Activated CD8-positive, alpha-beta memory T cell treated with anti-CD3 and anti-CD28 coated beads, Interleukin-2, amount 50 U/mL, for 4 hours (primary cell): Measurements from ENCODE around the gene THBS2.
"Not testable (repeated sequence)": the region's sequence is repeated elsewhere in the genome, so short reads cannot be mapped to it uniquely, and the experiment has no call there.

Experiments
- DNase-seq: peaks from one replicate; pipeline ENCODE4 v3.0.0-alpha.2; 2020

Gene THBS2

DNA sequence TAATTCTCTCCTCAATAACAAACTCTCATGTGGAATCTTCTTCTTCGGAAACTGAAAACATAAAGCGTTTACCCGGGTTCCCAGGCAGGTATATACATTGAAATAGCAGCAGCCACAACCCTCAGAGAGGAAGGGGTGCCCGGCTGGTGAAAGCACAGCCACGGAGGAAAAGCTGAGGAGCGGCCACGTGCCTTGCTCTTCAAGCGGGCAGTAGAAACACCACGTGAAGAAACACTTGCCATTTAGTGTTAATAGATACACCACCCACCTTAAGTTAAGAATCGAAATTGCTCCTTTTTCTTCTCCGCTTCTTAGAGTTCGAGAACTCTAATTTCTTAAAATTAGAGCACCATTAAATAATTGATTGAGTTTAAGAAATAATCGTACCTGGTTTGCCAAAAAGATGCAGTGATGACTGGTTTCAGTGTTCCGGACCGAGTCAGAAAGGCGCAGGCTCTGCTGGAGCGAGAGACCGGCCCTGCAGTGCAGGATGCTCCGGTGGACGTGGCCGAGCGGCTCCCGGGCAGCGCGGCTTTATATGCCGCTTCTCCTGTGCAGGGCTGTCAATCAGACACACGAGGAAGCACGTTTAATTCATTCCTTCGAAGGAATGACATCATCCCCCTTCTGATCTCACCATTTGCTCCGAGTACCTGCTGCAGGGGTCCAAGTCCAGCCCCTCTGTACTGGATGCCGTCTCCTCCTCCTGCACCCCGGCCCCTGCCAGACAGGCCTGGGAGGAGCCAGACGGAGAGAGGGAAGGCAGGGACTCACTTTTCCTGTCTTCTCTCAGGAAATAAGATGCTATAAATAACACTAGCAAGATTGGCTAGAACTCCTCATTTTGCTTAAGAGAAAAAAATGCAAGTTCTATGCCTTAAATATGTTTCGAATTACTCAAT is at the start of gene THBS2:
Gene THBS2, minus strand, starts transcription at position 510 of the 902 bp plus-strand sequence. CDS start 3,062 bp downstream, outside the sequence.
- DNase-seq: no peak

DNA sequence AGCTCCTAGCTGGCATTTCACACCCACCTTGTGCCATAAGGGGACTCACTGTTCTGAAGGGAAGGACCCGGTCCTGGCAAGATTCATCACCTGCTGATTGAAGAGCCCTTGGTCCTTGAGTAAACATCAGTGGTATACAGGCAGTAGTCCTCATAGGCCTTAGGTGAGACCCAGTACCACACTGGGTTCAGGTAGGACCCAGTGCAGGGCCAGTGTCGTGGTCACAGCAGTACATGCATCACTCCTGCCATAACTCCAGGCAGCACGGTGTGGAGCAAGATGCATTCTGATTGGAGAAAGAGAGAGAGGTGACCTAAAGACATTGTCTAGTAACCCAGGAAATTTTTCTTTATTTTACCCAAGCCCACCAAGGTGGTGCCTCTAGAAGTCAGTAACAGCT is 49.1 kb upstream of the THBS2 start:
- no peak for DNase-seq

- DNase-seq: no peak
Observed at GRCh38 chr6:169302255-169302654, 48.6 kb upstream of the THBS2 start.

DNA sequence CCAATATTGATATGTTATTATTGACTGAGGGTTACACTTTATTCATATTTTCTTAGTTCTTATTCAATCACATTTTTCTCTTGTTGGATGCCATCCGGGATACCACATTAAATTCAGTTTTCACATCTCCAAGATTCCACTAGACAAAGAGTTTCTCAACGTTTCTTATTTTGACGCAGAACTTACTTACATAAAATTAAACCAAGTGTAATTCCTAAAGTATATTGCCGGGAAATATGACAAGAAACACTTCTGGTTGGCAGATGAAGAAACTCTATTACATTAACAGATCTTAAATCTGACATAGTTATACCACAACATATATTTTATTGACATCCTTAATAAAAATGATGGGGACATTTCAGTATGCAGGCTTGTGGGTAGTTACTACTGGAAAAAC is 47.3 kb upstream of the THBS2 start:
- DNase-seq: no peak

DNA sequence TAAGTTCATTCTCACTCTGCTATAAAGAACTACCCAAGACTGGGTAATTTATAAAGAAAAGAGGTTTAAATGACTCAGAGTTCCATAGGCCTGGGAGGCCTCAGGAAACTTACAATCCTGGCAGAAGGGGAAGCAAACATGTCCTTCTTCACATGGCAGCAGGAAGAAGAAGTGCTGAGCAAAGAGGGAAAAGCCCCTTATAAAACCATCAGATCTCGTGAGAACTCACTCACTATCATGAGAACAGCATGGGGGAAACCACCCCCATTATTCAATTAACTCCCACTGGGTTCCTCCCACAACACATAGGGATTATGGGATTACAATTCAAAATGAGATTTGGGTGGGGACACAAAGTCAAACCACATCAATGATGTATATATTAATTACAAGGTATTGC is 45.0 kb upstream of the THBS2 start:
- not testable (repeated sequence) for DNase-seq

GRCh38 chr6:169296622-169297021 is 43.0 kb upstream of the THBS2 start:
- no peak for DNase-seq

DNA sequence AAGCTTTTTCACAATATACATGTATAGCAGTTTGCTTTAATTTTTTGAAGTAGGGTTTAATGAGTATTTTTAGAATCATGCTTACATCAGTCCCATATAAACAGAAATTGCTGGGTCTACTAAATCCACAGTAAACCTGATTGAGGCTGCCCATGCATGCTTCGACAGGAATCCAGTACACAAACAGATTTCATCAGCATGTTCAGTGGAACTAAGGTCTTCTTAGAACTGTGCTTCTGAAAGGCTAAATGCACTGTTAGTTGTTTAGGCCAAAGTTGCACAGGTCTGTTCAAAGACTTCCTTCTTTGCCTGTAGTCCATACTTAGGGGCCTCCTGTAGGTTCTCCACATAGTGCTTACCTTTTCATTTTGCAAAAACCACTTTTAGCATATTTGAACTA is 42.5 kb upstream of the THBS2 start:
- DNase-seq: no peak

DNA sequence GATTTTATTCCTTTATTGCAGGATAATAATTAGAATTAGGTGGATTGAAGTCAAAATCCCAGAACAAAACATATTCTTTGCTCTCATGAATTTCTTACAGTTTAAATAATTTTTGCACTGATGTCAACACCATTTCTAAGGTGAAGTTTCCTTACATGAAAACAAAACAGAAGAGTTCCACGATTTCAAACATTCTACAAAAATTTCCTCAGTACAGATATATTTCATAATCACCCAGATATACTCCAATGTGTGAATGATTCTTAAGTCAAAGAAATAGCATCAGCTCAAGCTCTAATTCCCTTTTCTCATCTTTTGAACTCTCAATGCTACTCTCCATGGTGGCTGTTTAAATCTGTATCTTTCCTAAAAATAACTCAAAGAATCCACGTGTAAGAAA is 39.5 kb upstream of the THBS2 start:
- DNase-seq: no peak

- no peak for DNase-seq
Observed at GRCh38 chr6:169292338-169293124, 38.9 kb upstream of the THBS2 start.

DNA sequence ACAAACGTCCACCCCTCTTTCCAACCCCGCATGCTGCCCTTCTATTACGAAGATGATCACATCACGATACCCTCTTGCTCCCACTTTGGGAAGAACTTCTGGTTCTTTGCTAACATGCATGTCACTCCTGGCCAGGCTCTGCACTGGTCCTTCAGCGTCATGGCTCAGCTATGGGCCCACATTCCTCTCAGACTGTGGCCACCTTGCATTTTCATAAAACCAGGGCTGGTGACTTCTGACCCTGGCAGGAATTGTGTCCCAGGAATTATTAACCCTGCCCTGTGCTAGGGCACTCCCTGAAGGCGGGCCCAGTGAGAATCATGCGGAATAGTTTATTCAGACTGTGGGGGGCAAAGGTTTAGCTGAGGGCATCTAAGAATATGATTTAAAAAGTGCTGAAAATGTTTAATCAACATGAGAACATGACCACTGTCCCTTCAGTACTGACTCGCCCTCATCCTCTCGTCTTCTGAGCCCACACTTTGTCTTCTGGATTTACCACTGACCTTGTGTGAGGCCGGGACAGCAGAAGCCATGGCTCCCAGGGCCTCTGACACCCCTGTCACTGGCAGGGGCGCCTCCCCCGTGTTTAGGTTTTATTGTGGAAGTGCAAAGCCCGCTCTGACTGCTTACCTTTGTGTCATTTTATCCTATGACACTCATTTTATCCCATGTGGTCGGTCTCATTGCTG is 38.1 kb upstream of the THBS2 start:
- DNase-seq: no peak

DNA sequence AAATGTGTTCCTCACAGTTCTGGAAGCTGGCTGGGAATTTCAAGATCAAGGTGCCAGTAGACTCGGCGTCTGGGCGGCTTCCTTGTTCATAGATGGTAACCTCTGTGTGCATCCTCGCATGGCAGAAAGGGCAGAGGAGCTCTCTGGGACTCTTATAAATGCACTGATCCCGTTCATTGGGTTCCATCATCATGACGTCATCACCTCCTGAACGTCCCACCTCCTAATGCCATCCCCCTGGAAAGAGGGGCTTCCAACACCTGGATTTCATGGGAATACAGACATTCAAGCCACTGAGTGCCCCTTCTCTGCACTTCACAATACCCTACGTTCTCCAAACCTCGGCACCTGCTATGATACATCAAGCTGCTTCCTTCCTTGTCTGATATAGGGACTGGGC is 37.5 kb upstream of the THBS2 start:
- DNase-seq: no peak

GRCh38 chr6:169289619-169290339 is 36.1 kb upstream of the THBS2 start:
- DNase-seq: no peak

GRCh38 chr6:169289257-169289618 is 35.6 kb upstream of the THBS2 start:
- DNase-seq: no peak

GRCh38 chr6:169288591-169288990 is 34.9 kb upstream of the THBS2 start:
- no peak for DNase-seq

GRCh38 chr6:169287675-169288074 is 34.0 kb upstream of the THBS2 start:
- DNase-seq: no peak

GRCh38 chr6:169286961-169287360 is 33.3 kb upstream of the THBS2 start:
- no peak for DNase-seq

DNA sequence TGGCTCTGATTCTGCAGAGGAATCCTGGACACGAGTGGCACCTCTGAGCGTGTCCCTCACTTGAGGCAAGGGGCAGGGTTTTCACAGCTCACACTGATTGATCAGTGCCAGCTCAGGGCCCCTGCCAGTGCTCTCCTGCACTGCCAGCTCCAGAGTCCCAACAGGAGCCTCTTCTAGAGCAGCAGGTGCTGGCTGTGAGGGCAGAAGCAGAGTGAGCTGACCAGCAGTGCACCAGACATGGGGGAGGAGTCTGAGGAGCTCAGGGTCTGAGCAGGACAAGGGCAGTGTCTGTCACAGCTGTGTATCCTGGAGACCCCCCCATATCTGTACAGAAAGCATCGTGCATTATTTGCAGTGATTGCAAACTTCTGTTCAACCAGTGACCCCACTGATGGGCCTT is 31.5 kb upstream of the THBS2 start:
- DNase-seq: no peak

DNA sequence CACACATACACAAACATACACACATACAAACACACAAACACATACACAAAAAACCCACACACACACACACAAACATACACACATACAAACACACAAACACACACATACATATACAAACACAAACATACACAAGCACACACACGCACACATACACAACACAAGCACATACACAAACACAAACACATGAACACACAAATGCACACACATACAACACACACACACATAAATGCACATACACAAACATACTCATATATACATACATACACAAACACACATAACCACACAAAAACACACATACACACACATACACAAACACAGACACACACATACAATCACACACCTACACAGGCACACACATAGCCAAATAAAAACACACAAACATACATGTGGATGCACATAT is 30.3 kb upstream of the THBS2 start:
- DNase-seq: no peak

DNA sequence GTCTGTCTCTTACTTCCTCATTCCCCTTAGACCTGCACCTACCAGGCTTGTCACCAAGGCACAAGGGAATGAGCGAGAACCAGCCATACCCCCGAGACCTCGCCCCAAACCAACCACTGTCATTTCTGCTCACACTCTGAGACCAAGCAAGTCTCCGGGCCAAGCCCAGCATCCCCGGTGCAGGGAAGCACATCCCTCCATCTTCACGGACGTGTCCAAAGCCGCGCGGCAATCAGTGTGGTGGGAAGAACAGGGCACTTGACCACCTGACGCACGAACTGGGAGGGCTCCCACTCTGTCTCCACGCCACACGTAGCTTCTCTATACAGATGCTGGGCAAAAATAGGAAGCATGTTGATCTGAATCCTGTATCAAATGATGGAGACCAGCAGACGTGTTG is 28.4 kb upstream of the THBS2 start:
- no peak for DNase-seq

DNA sequence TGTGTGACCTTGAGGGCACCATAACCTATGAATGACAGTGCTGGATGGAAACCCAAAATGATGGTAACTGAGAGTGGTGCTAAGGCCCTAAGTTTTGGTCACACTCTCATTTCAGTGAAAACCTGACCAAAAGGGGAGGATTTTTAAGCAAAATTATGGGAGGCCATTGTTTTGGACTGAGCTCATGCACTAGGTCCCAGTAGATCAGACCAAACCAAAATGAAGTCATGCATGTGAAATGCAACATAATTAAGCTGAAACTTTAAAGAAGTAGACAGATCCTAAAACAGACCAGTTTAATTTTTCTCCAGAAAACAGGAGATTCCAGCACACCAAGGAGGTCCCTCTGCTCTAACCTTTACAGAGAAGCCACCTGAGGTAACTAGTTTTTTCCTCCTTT is 24.0 kb upstream of the THBS2 start:
- no peak for DNase-seq

GRCh38 chr6:169274781-169275180 is 21.1 kb upstream of the THBS2 start:
- no peak for DNase-seq

DNA sequence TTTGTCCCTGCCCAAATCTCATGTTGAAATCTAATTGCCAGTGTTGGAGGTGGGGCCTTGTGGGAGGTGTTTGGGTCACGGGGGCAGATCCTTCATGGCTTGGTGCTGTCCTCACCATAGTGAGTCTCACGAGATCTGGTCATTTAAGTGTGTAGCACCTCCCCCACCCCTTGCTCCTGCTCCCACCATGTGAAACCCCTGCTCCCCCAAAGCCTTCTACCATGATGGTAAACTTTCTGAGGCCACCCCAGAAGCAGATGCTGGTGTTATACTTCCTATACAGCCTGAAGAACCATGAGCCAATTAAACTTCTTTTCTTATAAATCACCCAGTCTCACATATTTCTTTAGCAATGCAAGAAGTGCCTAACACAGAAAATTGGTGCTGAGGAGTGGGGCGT is 19.9 kb upstream of the THBS2 start:
- no peak for DNase-seq

- DNase-seq: no peak
Observed at GRCh38 chr6:169271877-169272216, 18.2 kb upstream of the THBS2 start.
